Loucy (cell line): ENCODE measurements around the gene TIFAB.

Experiments used
- EZH2phosphoT487 ChIP-seq: fragments of 200-600 bp; IDR thresholded peaks from 2 replicates; pipeline ENCODE4 v1.6.1; 2018; ENCODE audit warnings: antibody characterized with exemption, mild to moderate bottlenecking, moderate library complexity, borderline replicate concordance
- TF ChIP-seq, protein P1 (sequence below): fragments of 200-600 bp; sonication (generic); conservative IDR thresholded peaks from 2 replicates; pipeline ENCODE4 v1.5.1; 2014; ENCODE audit warnings: mild to moderate bottlenecking, antibody characterized with exemption, low read length

DNA sequence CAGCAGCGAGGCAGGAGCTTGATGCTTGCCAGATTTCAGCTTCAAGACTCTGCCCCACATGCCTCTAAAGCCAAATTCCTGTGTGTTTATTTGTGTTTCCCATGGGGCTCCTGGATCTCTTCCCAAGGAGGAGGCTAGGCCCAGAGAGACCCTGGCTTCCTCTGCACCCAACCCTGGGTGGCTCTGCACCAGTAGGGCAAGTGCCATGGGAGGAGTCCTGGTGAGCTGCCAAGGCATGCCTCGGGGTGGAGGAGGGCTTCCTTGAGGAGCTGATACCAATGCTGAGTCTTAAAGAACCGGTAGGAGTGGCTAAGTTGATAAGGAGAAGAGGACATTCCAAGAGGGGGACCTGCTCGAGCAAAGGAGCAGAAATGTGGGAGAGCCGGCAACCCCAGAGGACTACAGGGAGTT, 6.8 kb upstream of the TIFAB start:
- TF ChIP-seq EZH2phosphoT487, result no peak
- TF ChIP-seq, protein P1, sequence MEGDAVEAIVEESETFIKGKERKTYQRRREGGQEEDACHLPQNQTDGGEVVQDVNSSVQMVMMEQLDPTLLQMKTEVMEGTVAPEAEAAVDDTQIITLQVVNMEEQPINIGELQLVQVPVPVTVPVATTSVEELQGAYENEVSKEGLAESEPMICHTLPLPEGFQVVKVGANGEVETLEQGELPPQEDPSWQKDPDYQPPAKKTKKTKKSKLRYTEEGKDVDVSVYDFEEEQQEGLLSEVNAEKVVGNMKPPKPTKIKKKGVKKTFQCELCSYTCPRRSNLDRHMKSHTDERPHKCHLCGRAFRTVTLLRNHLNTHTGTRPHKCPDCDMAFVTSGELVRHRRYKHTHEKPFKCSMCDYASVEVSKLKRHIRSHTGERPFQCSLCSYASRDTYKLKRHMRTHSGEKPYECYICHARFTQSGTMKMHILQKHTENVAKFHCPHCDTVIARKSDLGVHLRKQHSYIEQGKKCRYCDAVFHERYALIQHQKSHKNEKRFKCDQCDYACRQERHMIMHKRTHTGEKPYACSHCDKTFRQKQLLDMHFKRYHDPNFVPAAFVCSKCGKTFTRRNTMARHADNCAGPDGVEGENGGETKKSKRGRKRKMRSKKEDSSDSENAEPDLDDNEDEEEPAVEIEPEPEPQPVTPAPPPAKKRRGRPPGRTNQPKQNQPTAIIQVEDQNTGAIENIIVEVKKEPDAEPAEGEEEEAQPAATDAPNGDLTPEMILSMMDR, result no peak
